Measurements from ENCODE around the gene PGBD1.

GRCh38 chr6:28326371-28326948 is 45.1 kb downstream of the PGBD1 start:
- no peak for TF ChIP-seq CTCF (conservative IDR thresholded peaks at IDR 0.05; ENCODE audit: low read depth in 2 of 2)
- no peak for TF ChIP-seq EZH2 (IDR thresholded peaks at IDR 0.05; ENCODE audit: low read depth, unreplicated experiment)
- no peak for TF ChIP-seq POLR2AphosphoS5 (IDR thresholded peaks at IDR 0.05; ENCODE audit: low read depth)
- no peak for TF ChIP-seq EZH2phosphoT487 (IDR thresholded peaks at IDR 0.05; ENCODE audit: unreplicated experiment)

Data from GM23338 (cell line).